ENCODE results near the gene KRTCAP3.
A peak's percentile ranks its signal among the peaks of the same experiment; 100 is the strongest.

Gene KRTCAP3

DNA sequence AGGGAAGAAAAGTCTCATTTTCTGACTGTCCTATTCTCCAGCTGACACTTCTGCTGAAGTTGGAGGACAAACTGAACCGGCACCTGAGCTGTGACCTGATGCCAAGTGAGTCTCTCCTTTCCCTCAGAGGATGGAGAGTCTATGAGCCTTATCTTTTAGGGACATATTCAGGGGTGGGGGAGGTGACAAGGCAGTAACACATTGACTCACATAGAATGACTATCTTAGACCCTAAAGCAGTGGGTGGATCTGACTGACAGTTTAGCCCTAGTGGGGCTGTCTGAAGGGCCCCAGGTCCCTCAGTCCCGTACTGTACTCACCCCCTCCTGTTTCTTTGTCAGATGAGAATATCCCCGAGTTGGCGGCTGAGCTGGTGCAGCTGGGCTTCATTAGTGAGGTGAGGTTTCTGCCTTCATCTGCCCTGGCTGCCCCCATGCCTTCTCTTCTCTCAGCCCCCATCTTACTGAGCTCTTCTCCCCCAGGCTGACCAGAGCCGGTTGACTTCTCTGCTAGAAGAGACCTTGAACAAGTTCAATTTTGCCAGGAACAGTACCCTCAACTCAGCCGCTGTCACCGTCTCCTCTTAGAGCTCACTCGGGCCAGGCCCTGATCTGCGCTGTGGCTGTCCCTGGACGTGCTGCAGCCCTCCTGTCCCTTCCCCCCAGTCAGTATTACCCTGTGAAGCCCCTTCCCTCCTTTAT is 805 bp upstream of the KRTCAP3 start:
- DNase-seq: no peak

DNA sequence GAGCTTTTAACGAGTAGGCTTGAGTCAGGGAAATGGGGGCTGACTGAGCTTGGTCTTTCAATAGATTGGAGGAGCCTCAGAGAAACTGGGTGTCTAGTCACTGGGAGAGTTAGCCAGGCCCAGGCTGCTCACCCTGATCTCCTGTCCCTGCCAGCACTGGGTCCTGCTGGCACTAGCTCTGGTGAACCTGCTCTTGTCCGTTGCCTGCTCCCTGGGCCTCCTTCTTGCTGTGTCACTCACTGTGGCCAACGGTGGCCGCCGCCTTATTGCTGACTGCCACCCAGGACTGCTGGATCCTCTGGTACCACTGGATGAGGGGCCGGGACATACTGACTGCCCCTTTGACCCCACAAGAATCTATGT is 720 bp downstream of the KRTCAP3 start:
- DNase-seq: no peak

DNA sequence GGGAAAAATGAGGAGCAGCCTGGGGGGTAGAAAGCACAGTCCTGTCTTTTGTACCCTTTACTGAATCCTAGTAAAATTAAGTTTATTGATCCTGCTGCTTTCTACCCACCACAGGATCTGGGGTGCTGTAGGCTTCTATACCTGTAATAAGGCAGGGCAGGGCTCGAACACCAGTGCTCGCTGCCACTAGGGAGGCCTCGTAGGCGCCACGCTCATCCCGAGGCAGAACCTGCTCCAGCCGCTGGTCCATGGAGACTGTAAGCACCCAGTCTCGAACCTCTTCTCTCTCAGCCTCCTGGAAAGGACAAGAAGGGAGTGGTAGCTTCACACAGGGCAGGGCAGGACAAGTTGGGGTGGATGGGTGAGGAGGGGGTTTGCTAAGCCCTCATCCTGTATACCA is 3.0 kb downstream of the KRTCAP3 start:
- DNase-seq: no peak

DNA sequence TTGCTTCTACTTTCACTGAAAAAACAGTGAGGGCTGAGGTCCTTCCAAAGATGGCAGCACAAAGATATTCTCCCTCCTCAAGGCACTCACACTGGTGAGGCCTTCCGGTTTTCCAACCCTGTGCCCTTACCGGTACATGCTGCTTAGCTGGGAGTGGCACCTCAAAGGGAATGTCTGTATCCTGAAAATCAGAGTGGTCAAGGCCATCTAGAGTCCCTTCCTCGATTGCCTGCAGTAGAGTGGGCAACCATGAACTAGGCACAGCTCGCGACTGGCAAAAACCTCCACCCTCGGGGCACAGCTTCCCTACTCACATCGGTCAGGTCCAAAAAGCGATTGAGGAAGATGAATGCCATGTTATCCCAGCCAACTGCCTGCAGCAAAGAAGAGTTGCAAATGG is 3.4 kb downstream of the KRTCAP3 start:
- DNase-seq: no peak

DNA sequence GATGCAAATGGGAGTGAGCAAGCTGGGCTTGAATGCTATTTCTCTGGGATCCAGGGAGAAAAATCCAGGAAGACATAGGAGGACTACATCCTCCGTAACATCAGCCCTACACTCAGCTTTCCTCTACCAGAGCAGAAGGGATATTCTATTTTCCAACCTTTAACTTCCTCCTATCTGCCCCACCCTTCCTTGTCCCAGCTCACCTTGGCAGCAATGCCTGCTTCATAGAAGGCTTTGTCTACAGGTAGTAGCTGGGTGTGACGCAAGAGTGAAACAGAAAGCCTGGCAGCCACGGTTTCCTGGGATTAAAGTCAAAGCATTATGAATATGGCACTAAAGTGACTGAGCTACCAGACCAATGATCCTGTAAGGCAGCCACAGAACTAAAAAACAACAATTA is 3.9 kb downstream of the KRTCAP3 start:
- DNase-seq: no peak

DNA sequence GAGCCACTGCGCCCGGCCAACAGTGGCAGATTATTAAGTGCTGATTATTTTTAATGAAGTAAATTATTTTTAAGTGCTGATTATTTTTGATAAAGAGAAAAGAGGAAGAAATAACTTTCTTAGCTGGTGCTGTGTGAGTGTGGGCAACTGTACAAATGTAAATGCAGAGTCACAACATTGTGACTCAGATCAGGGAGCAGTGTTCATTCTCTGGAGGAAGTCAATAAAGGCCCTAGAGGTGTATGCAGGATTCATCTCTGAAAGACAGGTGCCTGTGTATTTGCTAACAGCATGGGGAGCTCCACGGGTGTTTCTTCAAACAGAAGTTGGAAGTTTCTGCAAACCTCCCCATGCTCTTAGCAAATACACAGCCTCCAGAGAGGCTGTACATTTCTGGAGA is 6.2 kb downstream of the KRTCAP3 start:
- DNase-seq: no peak

DNA sequence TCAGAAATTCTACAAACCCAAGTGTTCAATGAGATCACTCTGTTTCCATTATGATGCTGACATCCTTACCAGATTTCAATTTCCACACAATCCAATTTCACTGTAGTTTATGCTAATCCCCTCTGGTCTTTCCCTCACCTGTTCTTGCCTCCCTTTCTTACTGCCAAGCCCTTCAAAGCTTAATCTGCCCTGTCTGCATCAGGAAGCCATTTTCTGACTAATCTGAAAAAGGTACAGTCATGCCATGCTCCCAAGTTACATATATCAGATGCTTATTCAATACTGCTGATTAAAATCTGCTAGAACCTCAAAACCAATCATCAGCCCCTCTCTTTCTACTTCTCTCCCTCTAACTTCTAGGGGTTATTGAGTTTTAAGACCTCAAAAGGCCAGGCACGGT is 8.9 kb downstream of the KRTCAP3 start:
- DNase-seq: no peak

DNA sequence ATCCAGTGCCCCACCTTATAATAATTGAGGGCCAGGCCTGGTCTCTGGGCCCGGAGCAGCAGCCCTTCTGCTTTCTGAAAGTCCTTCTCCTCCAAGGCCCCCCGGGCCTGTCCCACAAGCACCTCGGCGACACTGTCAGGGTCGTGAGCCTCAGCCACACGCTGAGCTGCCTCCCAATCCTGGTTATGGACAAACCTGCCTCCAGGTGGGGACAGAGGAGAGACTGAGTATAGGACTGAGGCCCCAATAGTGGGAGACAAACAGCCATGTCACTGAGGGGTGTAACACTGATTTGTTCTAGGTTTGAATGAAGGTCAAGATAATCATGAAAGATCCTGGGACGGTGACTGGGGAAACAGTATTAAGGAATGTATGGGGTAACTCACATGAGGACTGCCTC is 11.8 kb downstream of the KRTCAP3 start:
- no peak for DNase-seq

DNA sequence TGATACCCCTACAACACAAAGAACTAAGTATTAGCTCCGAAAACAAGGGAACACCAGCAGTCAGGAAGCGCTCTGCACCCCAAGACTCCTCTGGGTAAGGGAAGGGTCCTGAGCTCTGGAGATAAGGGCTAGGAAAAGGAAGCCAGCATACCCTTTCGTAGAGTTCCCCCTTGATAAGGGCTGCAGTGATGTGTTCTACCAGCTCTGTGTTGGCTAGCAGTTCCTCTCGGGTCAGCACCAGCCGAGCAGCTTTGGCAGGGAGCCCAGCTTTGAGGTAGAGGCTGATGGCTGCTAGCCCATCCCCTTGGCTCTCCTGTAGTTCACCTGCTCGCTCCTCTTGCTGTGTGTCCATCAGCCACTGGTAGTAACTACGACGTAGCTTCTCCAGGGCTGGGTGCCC is 18.9 kb downstream of the KRTCAP3 start:
- DNase-seq: no peak

DNA sequence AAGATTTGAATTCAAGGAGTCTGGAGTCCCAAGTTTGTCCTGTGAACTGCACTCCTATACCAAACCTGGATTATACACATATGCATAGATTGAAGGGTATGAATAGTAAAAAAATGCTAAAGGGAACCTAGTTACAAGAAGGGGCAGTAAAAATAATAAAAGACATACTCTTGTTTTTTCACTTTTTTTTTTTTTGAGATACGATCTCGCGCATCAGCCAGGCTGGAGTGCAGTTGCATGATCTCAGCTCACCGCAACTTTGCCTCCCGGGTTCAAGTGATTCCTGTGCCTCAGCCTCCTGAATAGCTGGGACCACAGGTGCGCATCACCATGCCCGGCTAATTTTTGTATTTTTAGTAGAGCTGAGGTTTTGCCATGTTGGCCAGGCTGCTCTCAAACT is 22.3 kb downstream of the KRTCAP3 start:
- no peak for DNase-seq

DNA sequence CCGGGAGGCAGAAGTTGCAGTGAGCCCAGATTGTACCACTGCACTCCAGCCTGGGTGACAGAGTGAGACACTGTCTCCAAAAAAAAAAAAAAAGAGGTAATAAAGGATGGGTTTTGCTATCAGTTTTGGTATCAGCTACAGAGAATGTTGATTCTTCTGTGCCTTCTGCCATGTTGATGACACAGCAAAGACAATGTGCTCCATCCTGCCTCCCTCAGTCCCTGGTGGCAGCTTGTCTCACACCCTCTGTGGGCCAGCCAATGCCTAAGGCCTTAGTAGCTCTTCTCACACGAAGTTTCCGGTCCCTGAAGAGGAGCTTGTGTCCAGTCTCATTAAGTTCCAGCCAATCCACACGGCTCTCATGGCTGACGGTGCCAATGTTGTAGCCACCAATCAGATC is 29.8 kb downstream of the KRTCAP3 start:
- no peak for DNase-seq

DNA sequence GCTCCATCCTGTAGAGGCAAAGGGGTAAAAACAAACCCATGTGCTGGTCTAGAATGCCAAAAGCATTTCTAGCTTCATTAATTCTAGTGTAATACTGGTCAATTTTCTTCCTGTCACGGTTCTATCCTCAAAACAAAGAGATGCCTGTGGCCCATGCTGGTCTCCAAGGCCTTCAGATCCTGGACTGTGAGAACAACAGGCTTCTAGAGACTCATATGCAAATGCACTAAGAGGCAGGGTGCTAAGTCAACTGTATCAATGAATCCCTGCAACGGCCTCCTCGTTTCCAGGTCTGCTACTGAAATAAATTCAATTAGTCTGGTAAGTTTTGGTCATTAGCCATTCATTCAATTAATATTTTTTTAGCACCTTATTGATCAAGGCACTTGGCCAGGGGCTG is 43.3 kb downstream of the KRTCAP3 start:
- no peak for DNase-seq

DNA sequence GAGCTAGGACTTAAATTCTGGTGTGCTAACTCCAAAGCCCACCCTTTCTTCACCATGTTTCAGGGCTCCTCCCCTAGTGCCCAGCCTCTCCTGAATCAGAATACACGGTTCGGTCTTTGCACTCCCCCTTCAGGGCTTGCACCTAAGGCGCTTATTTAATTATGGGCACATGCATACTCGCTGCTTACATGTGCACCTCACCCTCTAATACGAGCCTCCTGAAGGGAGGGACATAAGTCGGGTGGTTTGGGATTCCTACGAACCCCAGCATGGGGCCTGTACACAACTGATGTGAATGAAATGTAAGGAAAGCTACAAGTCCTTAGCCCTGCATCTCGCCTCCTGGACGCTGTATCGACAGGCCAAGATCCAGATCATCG is 46.9 kb downstream of the KRTCAP3 start:
- peak in 1 of 2 experiments; percentile 33 for DNase-seq

DNA sequence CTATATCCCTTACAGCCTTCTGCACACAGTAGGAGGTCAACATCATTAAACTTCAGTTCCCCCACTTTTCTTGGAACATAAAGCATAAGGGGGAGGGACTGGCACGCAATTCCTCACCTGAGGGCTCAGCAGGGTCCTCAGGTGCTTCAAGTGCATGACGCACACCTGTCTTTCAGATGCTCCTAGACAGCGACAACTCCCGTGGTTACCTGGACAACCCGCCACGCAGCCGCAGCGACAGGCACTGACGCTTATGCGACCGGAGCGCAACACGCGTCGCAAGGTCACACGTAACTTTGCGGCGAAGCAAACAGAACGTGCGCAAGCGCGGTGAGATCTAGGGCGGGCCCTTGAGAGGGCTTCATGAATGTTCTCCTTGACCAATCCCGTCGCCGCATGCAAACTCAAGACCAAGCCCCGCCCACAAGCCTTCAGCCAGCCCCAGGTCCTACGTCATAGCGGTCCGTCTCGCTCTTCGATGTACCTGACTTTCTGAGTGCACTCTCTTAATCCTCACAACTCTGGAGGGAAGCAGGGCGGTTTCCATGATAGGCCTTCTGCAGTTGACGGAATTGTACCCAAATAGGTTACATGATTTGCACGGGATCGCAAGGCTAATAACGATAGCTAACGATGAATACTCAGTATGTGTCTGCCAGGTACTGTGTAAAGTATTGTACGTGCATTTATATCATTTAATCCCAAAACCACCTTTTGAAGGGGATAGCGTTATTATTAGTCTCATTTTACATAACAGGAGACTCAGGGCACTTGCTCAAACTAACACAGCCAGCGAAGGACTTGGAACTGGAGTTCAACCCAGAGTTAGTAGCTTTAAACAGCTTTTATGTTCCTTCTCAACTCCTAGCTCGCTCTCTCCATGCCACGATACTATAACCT is 47.6 kb downstream of the KRTCAP3 start, which contains the start of gene IFT172:
Gene IFT172, minus strand, starts transcription at position 246 of the 900 bp plus-strand sequence. Its CDS starts 90 bp downstream, at position 156.
- peak; percentile 99 for DNase-seq

DNA sequence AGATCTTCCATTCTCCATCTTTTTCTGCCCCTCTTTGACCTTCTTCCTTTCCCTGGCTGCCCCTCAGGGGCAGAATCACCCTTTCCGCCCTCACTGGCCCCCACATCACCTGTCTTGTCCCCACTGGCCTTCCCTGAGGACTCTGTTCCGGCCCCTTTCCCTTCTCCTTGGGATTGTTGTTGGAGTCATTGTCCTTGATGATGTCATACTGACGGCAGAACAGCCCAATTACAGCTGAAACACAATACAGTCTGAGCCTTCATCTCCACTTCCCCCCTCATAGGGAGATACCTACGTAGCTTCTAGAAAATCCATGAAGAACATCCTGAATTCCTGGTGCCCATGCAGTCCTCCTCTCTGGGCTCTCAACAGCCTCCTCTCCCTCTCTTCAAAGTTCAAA is 50.4 kb downstream of the KRTCAP3 start:
- no peak for DNase-seq

DNA sequence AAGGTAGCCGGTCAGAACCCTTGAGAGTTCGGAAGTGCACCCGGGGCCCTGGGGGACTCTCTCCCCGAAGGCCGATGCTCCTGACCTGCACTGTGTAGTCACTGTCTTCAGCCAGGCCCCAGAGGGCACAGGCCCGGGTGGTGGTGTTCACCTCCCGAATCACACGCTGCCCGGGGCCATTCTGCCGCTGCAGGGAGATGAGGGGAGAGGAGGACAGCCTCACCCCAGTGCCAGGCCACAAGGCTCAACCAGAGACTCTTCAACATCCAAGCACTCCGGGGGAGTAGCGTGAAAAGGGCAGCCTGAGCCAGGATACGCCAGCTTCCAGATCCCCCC is 51.7 kb downstream of the KRTCAP3 start:
- DNase-seq: no peak

Data from SHP77 (cell line).